ENCODE data around the gene ZNF385B. TPM values are rescaled to one million over a fixed set of nuclear protein-coding genes. Genes with fewer than 3 reads are reported as not detected.

ZNF385B gene
- total RNA-seq, 1 donor from 2014 or later = 35.8 TPM

GRCh38 chr2:179596018-179596417, 265.4 kb downstream of the ZNF385B start:
- Mint-ChIP-seq H3K27me3 (ENCODE audit: insufficient read depth, low read depth) (peaks cover 4% of the 10 kb centered on the region), H3K36me3 (no peaks in the 10 kb centered on the region), H3K4me1 (no peaks in the 10 kb centered on the region), H3K4me3 (no peak overlapping the region), H3K9me3 (no peaks in the 10 kb centered on the region), H3K27ac (no peak overlapping the region)
- H4K20me1 ChIP-seq (ENCODE audit: low read depth) = no peaks in the 10 kb centered on the region
- no peaks in the 10 kb centered on the region for H3K36me3 ChIP-seq
- no peak for DNase-seq (ENCODE audit: low spot score)
- no peaks in the 10 kb centered on the region for H3F3A ChIP-seq (ENCODE audit: low read depth)
- no peak overlapping the region for H3K4me2 ChIP-seq
- H3K4me3 ChIP-seq = no peak overlapping the region
- no peaks in the 10 kb centered on the region for H3K9me3 ChIP-seq (ENCODE audit: low read depth)
- H3K79me2 ChIP-seq (ENCODE audit: low read depth) = no peaks in the 10 kb centered on the region
- no peak overlapping the region for H3K27ac ChIP-seq
- no peaks in the 10 kb centered on the region for H3K27me3 ChIP-seq
- peaks cover 20% of the 10 kb centered on the region for H3K4me1 ChIP-seq
- H3K9ac ChIP-seq = no peak overlapping the region
- no peak overlapping the region for H2AFZ ChIP-seq (replicated peaks)
- TF ChIP-seq CTCF (IDR thresholded peaks at IDR 0.05) (no peak), EZH2phosphoT487 (IDR thresholded peaks at IDR 0.05) (no peak), EZH2 (IDR thresholded peaks at IDR 0.05) (no peak)

- Histone ChIP-seq H3F3A (ENCODE audit: low read depth) (no peaks in the 10 kb centered on the region), H2AFZ (replicated peaks) (no peak overlapping the region), H3K4me2 (no peak overlapping the region), H3K4me1 (peaks cover 23% of the 10 kb centered on the region), H3K4me3 (no peak overlapping the region), H3K79me2 (ENCODE audit: low read depth) (no peaks in the 10 kb centered on the region), H4K20me1 (ENCODE audit: low read depth) (no peaks in the 10 kb centered on the region), H3K9me3 (ENCODE audit: low read depth) (no peaks in the 10 kb centered on the region), H3K27me3 (no peaks in the 10 kb centered on the region), H3K27ac (no peak overlapping the region), H3K36me3 (no peaks in the 10 kb centered on the region), H3K9ac (no peak overlapping the region)
- Mint-ChIP-seq H3K4me1 (no peaks in the 10 kb centered on the region), H3K27ac (no peak overlapping the region), H3K36me3 (no peaks in the 10 kb centered on the region), H3K9me3 (no peaks in the 10 kb centered on the region), H3K27me3 (ENCODE audit: insufficient read depth, low read depth) (peaks cover 4% of the 10 kb centered on the region), H3K4me3 (no peak overlapping the region)
- TF ChIP-seq EZH2 (IDR thresholded peaks at IDR 0.05) = no peak
- TF ChIP-seq CTCF (IDR thresholded peaks at IDR 0.05) = peak; percentile 35
- peak; percentile 13 for DNase-seq (ENCODE audit: low spot score)
These were observed 266.1 kb downstream of the ZNF385B start for GRCh38 chr2:179595284-179595683.

GRCh38 chr2:179594268-179595112, 266.9 kb downstream of the ZNF385B start:
- Mint-ChIP-seq H3K4me1 (no peaks in the 10 kb centered on the region), H3K9me3 (no peaks in the 10 kb centered on the region), H3K36me3 (no peaks in the 10 kb centered on the region), H3K27ac (no peak overlapping the region), H3K27me3 (ENCODE audit: insufficient read depth, low read depth) (peaks cover 4% of the 10 kb centered on the region), H3K4me3 (no peak overlapping the region)
- no peaks in the 10 kb centered on the region for H4K20me1 ChIP-seq (ENCODE audit: low read depth)
- H3K9me3 ChIP-seq (ENCODE audit: low read depth) = no peaks in the 10 kb centered on the region
- H3K79me2 ChIP-seq (ENCODE audit: low read depth) = no peaks in the 10 kb centered on the region
- TF ChIP-seq EZH2phosphoT487 (IDR thresholded peaks at IDR 0.05) = no peak
- no peak for TF ChIP-seq CTCF (IDR thresholded peaks at IDR 0.05)
- no peak for TF ChIP-seq EZH2 (IDR thresholded peaks at IDR 0.05)
- no peaks in the 10 kb centered on the region for H3F3A ChIP-seq (ENCODE audit: low read depth)
- no peak overlapping the region for H3K9ac ChIP-seq
- H3K4me3 ChIP-seq = no peak overlapping the region
- DNase-seq (ENCODE audit: low spot score) = no peak
- no peaks in the 10 kb centered on the region for H3K27me3 ChIP-seq
- H2AFZ ChIP-seq (replicated peaks) = no peak overlapping the region
- H3K27ac ChIP-seq = no peak overlapping the region
- no peak overlapping the region for H3K4me2 ChIP-seq
- H3K36me3 ChIP-seq = no peaks in the 10 kb centered on the region
- H3K4me1 ChIP-seq = peaks cover 24% of the 10 kb centered on the region

Data from neural progenitor cell (in vitro differentiated cells).